Globus pallidus (tissue), 1 donor: ENCODE data around the gene MESP2.
"Not testable (repeated sequence)": the region's sequence is repeated elsewhere in the genome, so short reads cannot be mapped to it uniquely, and the experiment has no call there.

Experiments used
- DNase-seq: peaks from one replicate; pipeline ENCODE4 v3.0.0-alpha.2; 2015; ENCODE audit warnings: low spot score

MESP2 gene

GRCh38 chr15:89781891-89782618 lies 5.9 kb downstream of the MESP2 start:
- no peak for DNase-seq

DNA sequence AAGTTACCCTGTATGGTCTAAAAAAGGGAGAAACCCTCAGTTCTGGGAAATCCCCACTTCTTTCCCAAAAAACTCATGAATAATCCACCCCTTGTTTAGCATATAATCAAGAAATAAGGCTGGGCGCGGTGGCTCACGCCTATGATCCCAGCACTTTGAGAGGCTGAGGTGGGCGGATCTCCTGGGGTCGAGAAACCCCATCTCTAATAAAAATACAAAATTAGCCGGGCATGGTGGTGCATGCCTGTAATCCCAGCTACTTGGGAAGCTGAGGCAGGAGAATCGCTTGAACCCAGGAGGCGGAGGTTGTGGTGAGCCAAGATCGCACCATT lies 6.5 kb downstream of the MESP2 start:
- DNase-seq = not testable (repeated sequence)

DNA sequence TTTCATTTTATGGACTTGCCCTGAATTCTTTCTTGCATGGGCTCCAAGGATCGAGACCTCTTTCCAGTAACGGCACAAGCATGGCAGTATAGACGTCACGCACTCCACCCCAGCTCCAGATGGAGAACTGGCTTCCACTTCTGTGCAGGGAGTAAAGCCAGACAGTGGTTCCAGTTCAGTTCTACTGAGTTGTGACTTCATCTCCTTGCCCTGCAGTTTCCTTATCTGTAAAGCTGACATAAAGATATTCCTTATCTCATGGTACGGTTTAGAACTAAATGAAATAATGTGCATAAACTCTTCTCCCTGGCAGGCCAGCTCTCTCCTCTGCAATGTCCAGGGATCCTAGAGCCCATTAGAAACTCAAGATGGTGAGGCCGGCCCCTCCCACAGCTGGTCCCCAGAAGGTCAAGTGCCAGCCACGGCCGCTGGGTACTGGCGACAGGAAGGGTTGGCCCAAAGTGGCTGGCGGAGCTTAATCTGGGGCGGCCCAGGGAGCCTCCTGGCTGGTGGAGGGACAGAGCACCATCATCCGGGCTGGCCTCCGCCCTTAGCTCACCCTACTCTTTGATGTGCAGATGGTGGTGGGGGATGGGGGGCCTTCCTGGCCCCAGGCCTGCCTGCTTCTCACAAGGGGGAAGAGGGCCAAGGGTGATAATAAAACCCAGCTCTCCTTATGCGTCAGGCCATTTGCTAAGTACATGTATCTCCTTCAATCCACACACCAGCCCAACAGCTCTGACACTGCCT lies 7.2 kb downstream of the MESP2 start:
- DNase-seq = no peak

DNA sequence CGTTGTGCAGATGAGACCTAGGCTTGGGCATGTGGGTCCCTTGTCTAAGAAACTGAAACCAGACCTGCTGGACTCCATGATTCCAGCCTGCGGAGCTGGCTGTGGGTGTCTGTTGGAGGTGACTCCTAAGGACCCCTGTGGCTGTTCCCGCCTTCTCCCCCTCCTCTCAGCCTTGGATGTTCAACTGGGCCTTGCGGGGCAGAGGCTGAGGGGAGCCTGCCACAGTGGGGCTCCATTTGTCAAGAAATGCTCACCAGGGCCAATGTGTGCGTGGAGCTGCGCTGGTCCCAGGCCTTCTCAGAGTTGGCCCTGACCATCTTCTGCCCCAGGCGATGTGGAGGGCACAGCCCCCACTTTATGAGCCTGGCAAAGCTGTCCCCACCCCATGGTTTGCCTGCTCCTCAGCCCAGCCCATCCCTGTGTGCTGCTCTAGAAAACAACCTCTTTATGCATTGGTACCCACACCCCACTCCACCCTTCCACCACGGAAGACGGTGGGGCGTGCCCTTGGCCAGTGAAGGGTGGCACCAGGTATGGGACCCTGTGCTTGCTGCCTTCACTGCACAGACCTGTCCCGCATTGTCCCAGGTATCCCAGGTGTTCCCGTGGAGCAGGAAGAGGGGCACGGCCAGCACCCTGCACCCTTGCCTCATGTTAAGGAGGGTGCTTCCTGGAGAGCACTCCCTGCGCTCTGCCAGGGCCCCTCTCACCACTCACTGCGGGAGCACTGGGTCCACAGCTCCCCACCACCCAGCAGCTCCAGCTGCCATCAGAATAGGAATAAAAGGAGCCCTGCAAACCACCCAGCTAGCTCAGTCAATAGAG lies 7.9 kb downstream of the MESP2 start:
- no peak for DNase-seq

DNA sequence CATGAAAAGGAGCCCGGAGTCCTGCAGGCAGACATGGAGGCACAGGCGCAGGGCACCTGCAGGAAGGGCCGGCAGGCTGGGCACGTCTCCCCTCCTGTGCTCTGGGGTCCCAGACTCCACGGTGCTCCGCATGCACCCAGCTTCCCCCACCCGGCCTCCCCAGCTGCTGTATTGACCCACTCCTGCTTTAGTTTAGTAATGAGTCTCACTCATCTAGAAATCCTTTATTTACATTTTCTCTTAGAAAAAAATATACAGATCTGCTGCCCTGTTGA lies 8.5 kb downstream of the MESP2 start:
- no peak for DNase-seq

DNA sequence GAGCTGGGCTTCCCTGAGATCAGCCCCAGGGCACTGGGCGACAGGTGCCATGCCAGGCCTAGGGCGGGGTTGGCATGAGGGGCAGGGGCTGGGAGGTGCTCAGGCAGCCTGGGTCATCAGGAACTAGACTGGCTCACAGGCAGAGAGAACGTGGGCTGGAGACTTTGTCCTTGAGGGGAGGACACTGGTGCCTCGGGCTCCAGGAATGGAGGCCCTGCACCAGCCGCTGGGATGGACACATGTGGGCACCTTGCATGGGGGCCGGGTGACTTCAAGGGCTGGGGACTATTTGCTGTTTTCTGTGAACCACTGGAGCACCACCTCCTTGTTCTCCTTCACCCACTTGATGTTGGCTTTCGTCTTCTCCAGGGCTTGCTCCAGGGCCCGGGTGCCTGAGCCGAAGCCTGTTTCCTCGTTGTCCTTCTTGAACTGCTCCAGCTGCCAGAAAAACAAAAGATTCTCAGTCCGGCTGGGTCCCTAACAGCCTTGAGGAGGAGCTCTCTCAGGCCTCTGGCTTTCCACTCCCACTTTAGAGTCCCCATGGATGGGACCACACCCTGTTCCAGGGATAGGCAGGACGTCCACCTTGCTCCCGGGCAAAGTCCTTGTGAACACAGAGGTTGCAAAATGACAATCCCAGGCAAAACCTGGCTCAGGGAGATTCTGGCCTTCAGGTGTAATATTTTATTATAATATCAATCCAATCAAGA lies 9.1 kb downstream of the MESP2 start:
- no peak for DNase-seq

DNA sequence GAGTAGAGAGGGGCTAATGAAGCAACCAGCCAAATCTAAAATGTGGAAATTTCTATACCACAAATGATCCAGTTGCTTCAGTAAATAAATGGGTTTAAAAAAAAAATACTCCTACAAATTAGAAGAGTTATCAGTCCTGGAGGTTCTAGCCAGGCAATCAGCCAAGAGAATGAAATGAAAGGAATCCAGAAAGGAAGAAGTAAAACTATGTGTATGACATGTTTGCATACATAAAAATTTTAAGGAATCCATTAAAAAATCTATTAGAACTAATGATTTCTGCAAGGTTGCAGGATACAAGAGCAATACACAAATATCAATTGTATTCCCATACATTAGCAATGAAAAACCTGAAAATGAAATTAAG lies 9.6 kb downstream of the MESP2 start:
- no peak for DNase-seq

- DNase-seq = no peak
Observed at GRCh38 chr15:89787944-89788343, 11.8 kb downstream of the MESP2 start.

GRCh38 chr15:89788585-89788984 lies 12.5 kb downstream of the MESP2 start:
- not testable (repeated sequence) for DNase-seq

- no peak for DNase-seq
Observed at GRCh38 chr15:89790206-89790605, 14.1 kb downstream of the MESP2 start.

DNA sequence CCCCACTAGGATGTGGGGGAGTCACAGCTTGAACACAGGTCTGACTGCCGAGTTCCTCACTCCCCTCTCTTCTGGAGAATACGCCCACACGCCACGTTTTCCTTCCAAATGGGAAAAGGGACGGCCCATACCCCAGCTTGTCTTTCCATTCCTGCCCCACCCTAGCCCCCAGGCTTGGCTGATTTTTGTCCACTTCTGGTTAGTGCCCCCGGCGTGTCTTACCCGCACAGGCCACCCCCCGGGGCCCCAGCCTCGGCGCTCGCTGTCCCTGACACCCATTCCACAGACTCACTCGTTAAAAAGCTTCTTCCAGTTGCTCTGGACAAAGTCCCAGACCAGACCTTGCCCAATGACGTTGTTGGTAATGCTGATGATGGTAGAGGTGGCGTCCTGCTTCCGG lies 14.5 kb downstream of the MESP2 start:
- DNase-seq = no peak

- DNase-seq = no peak
Observed at GRCh38 chr15:89792106-89792805, 16.1 kb downstream of the MESP2 start.

- no peak for DNase-seq
Observed at GRCh38 chr15:89794627-89795241, 18.6 kb downstream of the MESP2 start.

DNA sequence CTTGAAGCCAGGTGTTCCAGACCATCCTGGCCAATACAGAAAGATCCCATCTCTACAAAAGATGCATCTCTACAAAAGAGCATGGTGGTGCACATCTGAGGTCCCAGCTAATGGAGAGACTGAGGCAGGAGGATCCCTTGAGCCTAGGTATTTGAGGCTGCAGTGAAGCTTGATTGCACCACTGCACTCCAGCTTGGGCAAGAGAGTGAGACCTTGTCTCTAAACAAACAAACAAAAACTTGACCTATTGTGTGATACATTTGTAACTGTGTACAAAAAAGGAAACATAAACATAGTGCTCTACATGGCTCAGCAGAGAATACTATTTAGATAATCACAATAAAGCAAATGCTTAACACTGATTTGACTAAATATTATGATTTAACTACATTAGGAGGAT lies 19.9 kb downstream of the MESP2 start:
- DNase-seq = no peak

DNA sequence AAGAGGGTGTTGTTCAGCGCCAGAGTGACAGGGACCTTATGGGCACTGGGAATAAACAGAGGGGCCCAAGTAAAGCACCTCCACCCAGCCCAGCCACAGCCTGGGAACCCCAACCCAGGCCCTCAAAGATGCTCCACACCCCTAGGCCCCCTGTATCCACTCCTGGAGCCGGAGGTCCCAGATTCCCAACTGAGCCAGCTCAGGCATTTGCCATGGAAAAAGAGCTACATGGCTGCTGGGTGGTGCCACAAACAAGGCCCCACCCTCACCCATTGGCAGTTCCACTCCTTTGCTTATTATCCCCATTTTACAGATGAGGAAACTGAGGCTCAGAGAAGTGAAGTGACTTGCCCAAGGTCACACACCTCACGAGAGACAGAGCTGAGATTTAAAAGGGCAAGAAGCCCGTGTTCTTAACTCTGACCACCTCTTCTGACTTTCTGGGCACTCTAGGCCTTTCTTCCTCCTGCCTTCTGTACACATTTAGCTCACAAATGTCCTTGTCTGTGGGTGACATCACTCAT lies 21.6 kb downstream of the MESP2 start:
- DNase-seq = no peak

- no peak for DNase-seq
Observed at GRCh38 chr15:89799011-89799911, 23.1 kb downstream of the MESP2 start.

GRCh38 chr15:89799918-89800498 lies 23.9 kb downstream of the MESP2 start:
- no peak for DNase-seq

- no peak for DNase-seq
Observed at GRCh38 chr15:89801471-89802195, 25.5 kb downstream of the MESP2 start.
